Measurements from ENCODE around the gene TSPAN18.

The TSPAN18 gene

GRCh38 chr11:44904261-44905020 is 177.7 kb downstream of the TSPAN18 start:
- no peak for DNase-seq

DNA sequence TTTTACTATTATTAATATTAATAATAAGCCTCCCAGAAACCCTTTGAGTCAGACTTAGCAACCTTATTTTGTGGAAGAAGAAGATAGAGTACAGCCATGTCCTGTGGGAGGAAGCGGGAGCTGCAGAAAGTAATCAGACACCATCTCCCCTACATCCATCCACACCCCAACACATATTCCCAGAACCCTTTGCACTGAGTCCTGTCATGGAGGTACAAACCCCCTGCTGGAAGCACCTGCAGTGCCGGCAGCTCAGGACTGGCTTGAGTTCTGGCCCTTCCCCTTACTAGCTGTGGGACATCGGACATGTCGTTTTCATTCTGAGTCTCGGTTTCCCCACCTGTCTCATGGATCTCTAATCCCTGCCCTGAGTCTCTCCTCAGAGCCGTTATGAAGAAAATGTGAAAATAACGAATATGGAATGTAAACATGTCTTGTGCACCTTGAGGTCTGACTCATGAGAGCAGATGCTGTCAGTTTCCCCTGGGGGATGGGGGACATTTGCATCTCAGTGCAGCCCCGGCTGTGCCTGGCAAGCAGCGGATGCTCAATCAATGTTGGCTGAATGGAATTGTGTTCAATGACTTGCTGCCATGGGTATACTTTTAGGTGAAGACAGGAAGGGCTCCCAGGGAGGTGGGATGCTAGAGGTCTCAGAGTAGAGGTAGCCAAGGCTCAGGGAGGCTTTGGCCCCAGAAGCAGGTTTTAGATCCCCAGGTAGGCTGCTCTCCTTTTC is 178.5 kb downstream of the TSPAN18 start:
- DNase-seq: no peak

DNA sequence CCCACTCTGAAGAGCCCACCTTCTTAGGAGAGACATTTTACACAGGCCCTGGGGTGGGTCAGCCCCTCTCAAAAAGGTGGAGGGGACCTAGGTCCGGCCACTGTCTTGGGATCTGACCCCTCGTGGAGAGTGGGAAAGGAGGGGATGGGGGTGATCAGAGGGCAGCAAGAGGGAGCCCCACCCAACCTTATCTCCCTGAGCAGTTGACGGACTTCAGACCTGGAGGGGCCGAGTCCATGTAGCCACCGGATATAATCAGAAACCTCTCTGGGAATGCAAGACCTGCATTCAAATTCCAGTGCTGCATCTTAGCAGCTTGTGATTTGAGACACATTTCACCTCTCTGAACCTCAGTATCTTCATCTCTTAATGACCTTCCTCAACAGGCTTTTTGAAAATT is 179.9 kb downstream of the TSPAN18 start:
- DNase-seq: no peak

GRCh38 chr11:44909557-44909956 is 182.8 kb downstream of the TSPAN18 start:
- DNase-seq: no peak

DNA sequence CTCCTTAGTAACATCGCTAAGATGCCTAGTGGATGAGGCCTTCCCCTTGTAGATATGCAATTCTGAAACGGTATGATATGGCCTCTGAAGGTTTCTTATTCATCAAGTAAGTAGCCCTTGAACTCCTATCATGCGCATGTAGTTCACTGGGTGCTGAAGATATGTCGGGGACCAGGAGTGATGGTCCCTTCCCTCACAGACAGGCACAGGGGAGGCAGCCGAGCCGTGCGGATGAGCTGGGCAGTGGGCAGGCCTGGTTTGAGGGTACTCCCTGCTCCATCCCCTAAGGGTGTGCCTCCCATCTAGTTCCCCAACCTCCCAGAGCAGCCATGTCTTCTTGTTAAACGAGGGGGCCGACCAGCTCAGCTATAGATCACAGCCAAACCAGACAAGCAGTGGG is 183.8 kb downstream of the TSPAN18 start:
- DNase-seq: no peak

DNA sequence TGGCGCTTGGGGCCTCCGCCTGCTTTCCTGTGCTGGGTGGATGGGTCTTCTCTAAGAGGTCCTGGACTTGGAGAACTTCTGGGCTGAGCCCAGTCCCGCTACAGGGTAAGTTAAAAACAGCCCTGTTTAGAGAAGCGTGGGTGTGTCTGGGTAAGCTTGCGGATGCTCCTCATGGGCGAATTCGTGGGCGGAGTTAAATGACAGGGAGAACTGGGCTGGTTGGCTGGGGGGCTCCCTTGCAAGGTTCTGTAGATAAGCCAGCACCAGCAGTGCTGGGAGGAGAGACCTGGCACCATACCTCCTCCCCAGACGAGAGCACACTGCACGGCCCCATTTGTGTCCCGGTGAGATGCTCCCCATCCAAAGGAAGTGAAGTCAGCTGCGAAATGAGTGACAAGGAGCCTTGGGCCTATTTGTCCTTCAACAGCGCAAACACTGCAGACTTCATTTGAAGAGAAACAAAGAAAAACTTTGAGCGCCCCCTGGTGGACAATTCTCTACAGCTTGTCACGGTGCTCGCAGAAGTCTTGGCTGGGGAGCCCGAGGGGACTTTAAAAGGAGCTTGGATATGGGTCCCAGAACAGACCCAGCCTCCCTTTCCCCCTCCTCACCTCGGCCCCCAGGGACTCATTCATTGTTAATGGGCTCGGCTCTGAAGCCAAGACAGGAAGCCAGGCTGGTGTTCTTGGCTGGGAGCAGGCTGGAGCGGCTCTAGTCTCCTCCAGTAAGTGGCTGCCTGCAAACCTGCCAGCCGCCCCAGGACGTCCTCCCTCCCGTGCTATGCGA is 184.5 kb downstream of the TSPAN18 start:
- DNase-seq: peak; percentile 87

- no peak for DNase-seq
These were observed 185.7 kb downstream of the TSPAN18 start for GRCh38 chr11:44912270-44912987.

- no peak for DNase-seq
These were observed 186.7 kb downstream of the TSPAN18 start for GRCh38 chr11:44913502-44913901.

- no peak for DNase-seq
These were observed 187.3 kb downstream of the TSPAN18 start for GRCh38 chr11:44914105-44914504.

DNA sequence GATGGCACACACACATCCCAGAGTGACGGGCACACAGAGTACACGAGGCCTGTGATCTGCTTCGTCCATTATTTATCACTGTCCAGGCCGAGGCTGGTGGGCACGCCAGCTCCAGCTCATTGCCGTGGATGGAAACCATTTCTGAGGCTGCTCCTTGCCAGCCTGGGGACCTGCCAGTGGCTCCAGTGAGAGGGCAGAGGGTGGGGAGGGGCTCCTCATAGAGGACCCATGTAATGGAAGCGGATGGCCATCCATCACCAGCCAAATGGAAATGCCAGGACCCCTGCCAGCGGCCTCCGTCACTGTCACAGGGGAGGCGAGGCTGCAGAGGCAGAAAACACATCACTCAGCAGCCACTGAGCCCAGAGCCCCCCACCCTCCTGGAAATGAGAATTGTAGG is 188.2 kb downstream of the TSPAN18 start:
- no peak for DNase-seq

GRCh38 chr11:44915621-44916020 is 188.9 kb downstream of the TSPAN18 start:
- no peak for DNase-seq

DNA sequence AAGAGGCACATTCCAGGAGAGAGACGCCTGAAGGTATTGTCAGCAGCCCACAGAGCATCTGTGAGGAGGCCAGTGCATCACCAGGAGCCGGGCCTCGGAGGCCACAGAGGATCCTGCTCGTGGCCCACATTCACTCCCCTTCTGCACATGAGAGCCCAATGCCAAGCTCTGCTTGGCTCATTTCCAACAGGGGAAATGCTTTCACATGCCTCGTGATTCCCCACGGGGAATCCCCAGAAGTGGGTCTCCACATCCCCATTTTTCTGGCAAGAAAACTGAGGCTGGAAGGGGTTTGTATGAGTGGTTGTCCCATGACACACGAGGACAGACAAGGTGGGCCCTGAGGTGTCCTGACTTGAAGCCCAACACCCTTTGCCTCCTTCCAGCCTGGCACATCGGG is 189.6 kb downstream of the TSPAN18 start:
- DNase-seq: no peak

DNA sequence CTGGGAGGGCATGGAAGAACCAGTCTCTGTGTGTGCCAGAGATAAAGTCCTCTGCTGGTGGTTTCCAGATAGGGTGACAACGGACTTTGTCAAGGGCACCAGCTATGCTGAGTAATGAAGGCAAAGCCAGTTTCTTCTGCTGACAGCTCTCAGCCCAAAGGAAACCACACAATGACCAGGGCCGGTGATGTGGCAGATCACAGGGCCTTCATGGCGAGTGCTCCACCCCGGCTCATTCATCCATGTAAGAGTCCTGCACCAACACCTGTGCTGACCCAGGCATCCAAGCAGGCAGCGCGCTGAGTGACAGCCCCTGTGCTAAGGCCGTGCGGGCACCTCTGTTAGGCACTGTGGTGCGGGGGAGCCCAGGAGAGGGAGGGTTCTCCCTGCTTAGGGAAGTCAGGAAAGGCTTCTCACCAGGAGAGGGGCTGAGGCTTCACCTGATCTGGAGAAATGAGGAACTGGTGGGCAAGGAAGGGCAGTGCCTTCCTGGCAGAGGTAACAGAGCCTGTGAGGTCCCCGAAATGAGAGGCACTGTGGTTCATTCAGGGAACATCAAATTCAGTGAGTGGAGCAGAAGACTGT is 190.1 kb downstream of the TSPAN18 start:
- DNase-seq: no peak

GRCh38 chr11:44917741-44918140 is 191.0 kb downstream of the TSPAN18 start:
- no peak for DNase-seq

DNA sequence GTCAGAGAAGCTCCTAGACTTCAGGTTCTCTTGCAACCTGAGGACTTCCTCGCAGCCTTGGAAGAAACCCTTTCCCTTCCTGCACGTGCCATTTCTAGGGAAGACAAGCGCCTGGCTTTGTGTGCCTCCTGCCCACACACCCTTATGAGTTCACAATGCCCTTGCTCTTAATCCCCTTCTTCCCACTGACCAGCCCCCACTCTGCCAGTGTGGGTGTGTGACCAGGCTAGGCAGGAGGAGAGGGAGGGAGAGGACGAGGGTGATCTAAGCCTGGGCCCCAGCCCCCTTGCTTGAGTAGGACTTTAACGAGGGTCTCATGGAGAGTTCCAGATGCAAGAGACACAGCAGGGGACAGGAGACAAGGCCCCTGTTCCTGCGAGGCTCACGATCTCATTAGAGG is 193.7 kb downstream of the TSPAN18 start:
- no peak for DNase-seq

- no peak for DNase-seq
These were observed 196.4 kb downstream of the TSPAN18 start for GRCh38 chr11:44923115-44923514.

GRCh38 chr11:44923806-44924205 is 197.0 kb downstream of the TSPAN18 start:
- DNase-seq: no peak

GRCh38 chr11:44926036-44926435 is 199.3 kb downstream of the TSPAN18 start:
- DNase-seq: no peak

GRCh38 chr11:44927174-44927661 is 200.5 kb downstream of the TSPAN18 start:
- DNase-seq: peak; percentile 64

GRCh38 chr11:44928144-44928543 is 201.4 kb downstream of the TSPAN18 start:
- no peak for DNase-seq

DNA sequence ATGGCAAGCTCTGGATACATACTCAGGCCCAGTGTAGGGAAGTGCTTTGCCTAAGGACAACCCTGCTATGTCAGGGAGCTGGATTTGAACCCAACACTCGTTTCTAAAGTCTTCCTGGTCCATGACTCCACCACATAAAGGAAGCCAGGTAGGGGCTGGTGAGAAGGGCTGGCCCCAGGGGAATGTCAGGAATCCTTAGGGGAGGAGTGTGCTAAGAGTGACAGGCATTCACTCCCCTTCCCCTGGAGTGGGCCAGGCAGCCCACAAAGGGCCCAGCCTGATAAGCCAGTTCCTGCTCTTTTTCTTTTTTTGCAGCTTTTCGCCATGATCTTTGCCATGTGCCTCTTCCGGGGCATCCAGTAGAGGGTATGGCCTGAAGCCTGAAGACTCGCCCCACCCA is 202.1 kb downstream of the TSPAN18 start:
- DNase-seq: no peak

- no peak for DNase-seq
These were observed 204.0 kb downstream of the TSPAN18 start for GRCh38 chr11:44930588-44931302.
